Endothelial cell of hepatic sinusoid (primary cell): ENCODE results near the gene DSCAM.

Experiments used
- in situ Hi-C: cut with HindIII; loops from 2 replicates; pipeline ENCODE4 v1.10.0; 2017; ENCODE audit warnings: low sequenced_read_pairs

The DSCAM gene

DNA sequence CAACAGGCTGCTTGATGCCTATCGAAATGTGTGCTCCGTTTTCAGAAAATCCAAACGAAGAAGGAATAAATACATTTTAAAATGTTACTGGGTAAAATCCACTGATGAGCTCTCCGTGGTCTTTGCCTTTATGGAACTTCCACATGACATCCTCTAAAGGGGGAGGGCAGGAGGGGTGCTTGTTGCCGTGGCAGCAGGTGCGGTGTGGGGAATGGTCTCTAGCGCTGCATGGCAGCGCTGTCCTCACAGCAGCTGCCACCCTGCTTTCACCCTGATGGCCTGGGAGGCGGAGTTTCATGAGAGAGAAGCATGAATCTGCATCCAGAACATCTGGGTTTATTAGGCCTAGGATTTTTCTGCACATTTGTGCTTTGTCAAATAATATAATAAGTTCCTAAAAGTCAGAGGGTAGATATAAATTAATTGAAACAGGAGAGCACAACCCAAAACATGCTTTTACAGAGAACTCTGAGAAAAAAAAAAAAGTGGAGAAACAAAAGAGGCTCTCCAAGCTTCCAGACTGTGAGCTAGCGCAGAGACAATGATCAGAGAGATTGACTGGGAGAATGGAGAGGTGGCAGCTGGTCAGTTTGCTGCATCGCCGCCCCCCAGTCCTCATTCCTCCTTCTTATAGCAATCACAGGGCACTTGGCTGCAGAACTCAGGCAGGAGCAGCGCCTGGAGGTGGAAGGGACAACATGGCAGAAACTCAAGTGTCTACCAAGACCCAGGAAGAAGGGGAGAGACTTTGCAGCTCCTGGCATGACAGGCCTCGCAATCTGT lies 228.6 kb downstream of the DSCAM start:
- in situ Hi-C loops: no loop called here

- in situ Hi-C loops: no loop called here
Measured at GRCh38 chr21:40616377-40616704, 230.6 kb downstream of the DSCAM start.

- in situ Hi-C loops: no loop called here
Measured at GRCh38 chr21:40615505-40616376, 231.2 kb downstream of the DSCAM start.

DNA sequence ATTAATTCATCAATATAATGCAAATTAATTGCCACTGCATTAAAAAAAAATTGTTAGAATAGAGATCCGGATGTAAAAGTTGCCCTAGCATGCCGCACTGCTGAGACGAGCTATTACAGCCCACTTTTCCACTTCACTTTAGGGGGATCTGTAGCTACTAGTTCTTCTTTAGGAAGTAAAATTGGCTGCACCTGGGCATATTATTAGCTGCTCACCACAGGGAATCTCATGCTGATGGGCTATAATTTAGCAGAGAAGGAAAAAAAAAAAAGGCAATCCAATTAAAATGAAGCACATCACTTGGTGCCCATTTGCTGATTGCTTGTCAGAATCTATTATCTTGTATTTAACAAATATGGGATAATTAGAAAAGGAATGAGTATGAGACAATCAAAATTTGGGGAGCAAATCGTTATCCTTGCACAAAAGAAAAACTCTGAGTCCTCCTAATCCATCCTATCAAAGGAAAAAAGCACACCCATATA lies 233.4 kb downstream of the DSCAM start:
- in situ Hi-C loops: no loop called here

- in situ Hi-C loops: no loop called here
Measured at GRCh38 chr21:40610345-40610744, 236.6 kb downstream of the DSCAM start.

- in situ Hi-C loops: no loop called here
Measured at GRCh38 chr21:40606341-40606740, 240.6 kb downstream of the DSCAM start.

GRCh38 chr21:40605094-40605493 lies 241.9 kb downstream of the DSCAM start:
- in situ Hi-C loops: no loop called here

DNA sequence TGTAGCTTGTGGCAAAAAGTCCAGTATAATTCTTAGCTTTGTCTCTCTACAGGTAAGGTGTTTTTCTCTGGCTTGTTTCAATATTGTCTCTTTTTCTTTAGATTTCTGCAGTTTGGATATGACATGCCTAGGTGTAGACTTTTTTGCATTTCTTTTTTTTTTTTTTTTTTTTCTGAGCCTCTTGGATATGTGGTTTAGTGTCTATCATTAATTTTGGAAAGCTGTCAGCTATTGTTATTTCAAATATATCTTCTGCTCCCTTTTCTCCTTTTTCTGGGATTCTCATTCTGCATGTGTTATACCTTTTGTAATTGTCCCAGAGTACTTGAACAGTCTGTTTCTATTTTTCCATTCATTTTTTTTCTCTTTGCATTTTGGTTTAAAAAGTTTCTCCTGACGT lies 243.2 kb downstream of the DSCAM start:
- in situ Hi-C loops: no loop called here

GRCh38 chr21:40602080-40602479 lies 244.9 kb downstream of the DSCAM start:
- in situ Hi-C loops: no loop called here

- in situ Hi-C loops: no loop called here
Measured at GRCh38 chr21:40595806-40596205, 251.2 kb downstream of the DSCAM start.

GRCh38 chr21:40587736-40588346 lies 259.1 kb downstream of the DSCAM start:
- in situ Hi-C loops: no loop called here

GRCh38 chr21:40586575-40586974 lies 260.4 kb downstream of the DSCAM start:
- in situ Hi-C loops: no loop called here

DNA sequence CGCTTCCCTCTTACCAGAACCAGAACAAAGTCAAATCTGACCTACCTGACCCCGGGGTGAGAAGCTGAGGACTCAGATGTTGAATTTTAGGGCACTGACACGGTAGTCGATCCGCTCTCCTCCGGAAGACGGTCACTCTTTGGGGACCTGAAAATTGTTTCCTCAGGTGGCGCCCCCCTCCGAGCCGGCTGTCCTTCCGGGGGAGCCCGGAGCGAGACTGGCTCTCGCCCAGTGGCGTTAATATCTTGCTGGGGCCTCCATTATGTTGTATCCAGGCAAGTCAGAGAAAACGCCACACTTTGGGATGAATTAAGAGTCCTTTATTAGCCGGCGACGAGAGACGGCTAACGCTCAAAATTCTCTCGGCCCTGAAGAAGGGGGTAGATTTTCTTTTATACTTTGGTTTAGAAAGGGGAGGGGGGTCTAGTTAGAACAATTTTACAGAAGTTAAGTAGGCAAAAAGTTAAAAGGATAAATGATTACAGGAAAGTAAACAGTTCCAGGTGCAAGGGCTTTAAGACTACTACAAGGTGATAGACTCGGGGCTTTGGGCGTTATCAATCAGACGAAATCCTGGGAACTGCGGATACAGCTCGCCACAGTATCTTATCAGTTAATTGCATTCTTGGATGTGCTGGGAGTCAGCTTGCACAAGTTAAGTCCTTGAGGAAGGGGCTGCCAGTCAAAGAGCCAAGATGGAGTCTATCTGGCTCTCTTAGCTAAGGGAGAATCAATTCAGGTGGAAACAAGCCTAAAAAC lies 269.5 kb downstream of the DSCAM start:
- in situ Hi-C loops: no loop called here

- in situ Hi-C loops: no loop called here
Measured at GRCh38 chr21:40575976-40576375, 271.0 kb downstream of the DSCAM start.

DNA sequence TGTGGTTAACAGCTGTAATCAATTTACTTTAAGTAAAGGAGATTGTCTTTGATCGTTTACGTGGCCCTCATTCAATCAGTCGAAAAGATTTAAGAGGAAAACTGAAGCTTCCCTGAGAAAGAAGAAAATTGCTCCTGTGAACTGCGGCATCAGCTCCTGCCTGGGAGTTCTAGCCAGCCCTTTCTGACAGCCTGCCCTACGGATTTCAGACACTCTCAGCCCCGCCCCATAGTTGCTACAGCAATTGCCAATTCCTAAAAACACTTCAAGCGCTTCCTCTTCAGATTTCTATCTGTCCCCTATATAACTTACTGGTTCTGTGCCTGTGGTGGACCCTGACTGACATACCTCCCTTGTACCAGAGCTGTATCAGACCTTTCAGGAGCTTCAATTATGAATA lies 277.6 kb downstream of the DSCAM start:
- in situ Hi-C loops: no loop called here

- in situ Hi-C loops: no loop called here
Measured at GRCh38 chr21:40568807-40569206, 278.2 kb downstream of the DSCAM start.

GRCh38 chr21:40567501-40567900 lies 279.5 kb downstream of the DSCAM start:
- in situ Hi-C loops: no loop called here

GRCh38 chr21:40566486-40566885 lies 280.5 kb downstream of the DSCAM start:
- in situ Hi-C loops: no loop called here

DNA sequence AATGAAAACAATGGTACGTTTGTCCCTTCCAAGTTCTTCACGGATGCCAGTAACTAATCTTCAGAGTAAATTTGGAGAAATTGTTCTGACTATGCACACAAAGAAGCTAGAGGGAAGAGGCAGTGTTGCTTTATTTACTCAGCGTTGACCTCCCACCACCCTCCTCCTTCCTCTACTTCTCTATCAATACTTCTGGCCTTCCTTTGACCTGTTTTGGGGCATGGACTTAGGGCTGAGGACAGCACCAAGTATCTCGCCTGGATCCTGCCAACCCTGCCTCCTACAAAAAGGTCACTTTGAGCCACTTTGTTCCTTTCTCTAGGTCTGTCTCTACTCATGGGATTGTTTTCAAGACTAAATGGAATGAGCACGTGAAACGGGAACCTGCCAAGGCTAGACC lies 282.6 kb downstream of the DSCAM start:
- in situ Hi-C loops: no loop called here

DNA sequence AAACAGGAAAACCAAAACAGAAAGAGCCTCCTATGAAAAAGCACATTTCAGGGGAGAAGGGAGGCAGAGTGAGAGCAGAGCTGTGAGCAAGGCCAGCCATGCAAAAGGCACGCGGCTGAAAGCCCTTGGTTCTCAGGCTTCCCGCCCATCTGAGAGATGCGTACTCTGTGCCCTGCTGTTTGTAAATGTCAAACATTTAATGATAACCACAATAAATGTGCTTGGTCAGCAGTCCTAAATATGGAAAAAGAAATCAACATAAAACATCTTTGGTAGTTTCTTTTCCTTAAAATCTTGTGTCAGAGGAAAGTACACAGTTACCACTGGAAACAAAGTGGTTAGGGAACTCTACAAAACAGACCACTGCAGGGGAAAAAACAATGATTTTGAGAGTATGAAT lies 283.1 kb downstream of the DSCAM start:
- in situ Hi-C loops: no loop called here
